Endodermal cell (in vitro differentiated cells): ENCODE results near the gene PRUNE2. TPM values are rescaled to one million over a fixed set of nuclear protein-coding genes. Genes with fewer than 3 reads are reported as not detected.
"Not testable (repeated sequence)": the region's sequence is repeated elsewhere in the genome, so short reads cannot be mapped to it uniquely, and the experiment has no call there.

Experiments used
- DNase-seq: peaks from one replicate; pipeline ENCODE4 v3.0.0-alpha.2; 2017
- H3K27ac ChIP-seq: 2 replicates; pipeline ENCODE4 v1.5.1; 2013; ENCODE audit warnings: mild to moderate bottlenecking, low read depth, low read length, moderate library complexity
- H3K27me3 ChIP-seq: 2 replicates; pipeline ENCODE4 v1.6.1; 2013; ENCODE audit warnings: mild to moderate bottlenecking, low read length, moderate library complexity; ENCODE audit not compliant: insufficient read depth, control insufficient read depth, poor library complexity, severe bottlenecking
- H3K36me3 ChIP-seq: 2 replicates; pipeline ENCODE4 v1.7.0; 2013; ENCODE audit warnings: mild to moderate bottlenecking, low read length, moderate library complexity; ENCODE audit not compliant: control insufficient read depth, insufficient read depth
- H3K4me1 ChIP-seq: one replicate; pipeline ENCODE4 v1.7.0; 2013; ENCODE audit warnings: low read length; ENCODE audit not compliant: control insufficient read depth, insufficient read depth
- H3K4me3 ChIP-seq: 2 replicates; pipeline ENCODE4 v1.5.1; 2013; ENCODE audit warnings: mild to moderate bottlenecking, low read length, moderate library complexity
- H3K9ac ChIP-seq: 2 replicates; pipeline ENCODE4 v1.6.1; 2013; ENCODE audit warnings: mild to moderate bottlenecking, low read length, moderate library complexity; ENCODE audit not compliant: poor library complexity, severe bottlenecking; ENCODE audit errors: extremely low read depth
- H3K9me3 ChIP-seq: 2 replicates; pipeline ENCODE4 v1.6.1; 2013; ENCODE audit warnings: mild to moderate bottlenecking, low read length, moderate library complexity; ENCODE audit not compliant: control insufficient read depth
- H3K27ac Mint-ChIP-seq: 2 replicates; pipeline ENCODE4 v1.8.0; 2020; ENCODE audit warnings: mixed read lengths
- H3K27me3 Mint-ChIP-seq: 2 replicates; pipeline ENCODE4 v1.8.0; 2021; ENCODE audit warnings: mild to moderate bottlenecking, mixed read lengths; ENCODE audit not compliant: insufficient read depth
- H3K36me3 Mint-ChIP-seq: 2 replicates; pipeline ENCODE4 v1.8.0; 2020; ENCODE audit warnings: low read depth, mixed read lengths
- H3K4me1 Mint-ChIP-seq: 2 replicates; pipeline ENCODE4 v1.8.0; 2020; ENCODE audit warnings: mixed read lengths
- H3K4me3 Mint-ChIP-seq: 2 replicates; pipeline ENCODE4 v1.8.0; 2020; ENCODE audit warnings: mild to moderate bottlenecking, moderate library complexity, mixed read lengths
- H3K9me3 Mint-ChIP-seq: 2 replicates; pipeline ENCODE4 v1.8.0; 2020; ENCODE audit warnings: mild to moderate bottlenecking, mixed read lengths
- WGBS, 2 experiments: methylation state at CpG; one replicate each; pipeline versions ENCODE4 v1.1.5 to v1.1.7; 2013; ENCODE audit warnings: missing lambda C conversion rate in 2 of 2, mixed read lengths in 1 of 2; ENCODE audit not compliant: insufficient coverage in 1 of 2, insufficient read length in 1 of 2; 5-methylcytosine and 5-hydroxymethylcytosine counted together
- total RNA-seq, 2 donors: library from RNA; stranded (reverse); fragmentation: NEBNext Ultra II Directional in 1 of 2; extraction: Animal tissue kit (Norgen Biotek cat#: 25700) in 1 of 2; gene quantifications; 2 replicates in 1 of 2; 3 replicates in 1 of 2; pipeline ENCODE4 v1.2.1, GENCODE V29; 2021
- TF ChIP-seq, protein P1 (sequence below): fragments of 200-600 bp; sonication (generic); conservative IDR thresholded peaks from 2 replicates; pipeline ENCODE4 v1.5.0; 2021; ENCODE audit warnings: antibody characterized with exemption, mild to moderate bottlenecking

The PRUNE2 gene
- total RNA-seq, 2 donors from 2014 or later: 4.1 to 6.8 TPM

DNA sequence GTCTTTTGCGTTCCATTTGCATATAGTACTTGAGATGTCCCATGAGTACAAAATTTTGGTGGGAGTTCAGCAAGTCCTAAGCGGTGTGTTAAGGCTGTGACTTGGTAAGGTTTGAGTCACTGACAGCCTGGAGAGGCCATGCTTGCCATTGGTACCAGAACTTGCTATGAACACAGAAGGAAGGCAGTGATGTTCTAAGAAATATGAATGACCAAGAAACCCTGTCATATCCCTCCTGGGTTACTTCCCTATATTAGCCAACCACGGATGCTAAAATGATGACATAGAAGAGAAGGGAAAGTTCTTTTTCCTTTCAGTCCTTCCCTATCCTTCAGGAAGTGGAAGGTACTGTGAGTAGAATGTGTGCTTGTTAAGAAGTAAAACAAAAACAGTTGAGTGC lies 310.3 kb downstream of the PRUNE2 start:
- Mint-ChIP-seq H3K27me3 (peaks cover 3% of the 10 kb centered on the region), H3K4me3 (no peak overlapping the region), H3K9me3 (no peaks in the 10 kb centered on the region), H3K36me3 (no peaks in the 10 kb centered on the region), H3K27ac (no peak overlapping the region), H3K4me1 (peaks cover 43% of the 10 kb centered on the region)
- Histone ChIP-seq H3K27ac (no peak overlapping the region), H3K4me3 (no peak overlapping the region), H3K4me1 (peaks cover 21% of the 10 kb centered on the region), H3K9ac (no peak overlapping the region), H3K9me3 (no peaks in the 10 kb centered on the region), H3K27me3 (no peaks in the 10 kb centered on the region), H3K36me3 (no peaks in the 10 kb centered on the region)
- WGBS, 2 experiments: 35 to 83% methylated on average over 1 to 3 of the region's 3 CpGs
- TF ChIP-seq, protein P1, sequence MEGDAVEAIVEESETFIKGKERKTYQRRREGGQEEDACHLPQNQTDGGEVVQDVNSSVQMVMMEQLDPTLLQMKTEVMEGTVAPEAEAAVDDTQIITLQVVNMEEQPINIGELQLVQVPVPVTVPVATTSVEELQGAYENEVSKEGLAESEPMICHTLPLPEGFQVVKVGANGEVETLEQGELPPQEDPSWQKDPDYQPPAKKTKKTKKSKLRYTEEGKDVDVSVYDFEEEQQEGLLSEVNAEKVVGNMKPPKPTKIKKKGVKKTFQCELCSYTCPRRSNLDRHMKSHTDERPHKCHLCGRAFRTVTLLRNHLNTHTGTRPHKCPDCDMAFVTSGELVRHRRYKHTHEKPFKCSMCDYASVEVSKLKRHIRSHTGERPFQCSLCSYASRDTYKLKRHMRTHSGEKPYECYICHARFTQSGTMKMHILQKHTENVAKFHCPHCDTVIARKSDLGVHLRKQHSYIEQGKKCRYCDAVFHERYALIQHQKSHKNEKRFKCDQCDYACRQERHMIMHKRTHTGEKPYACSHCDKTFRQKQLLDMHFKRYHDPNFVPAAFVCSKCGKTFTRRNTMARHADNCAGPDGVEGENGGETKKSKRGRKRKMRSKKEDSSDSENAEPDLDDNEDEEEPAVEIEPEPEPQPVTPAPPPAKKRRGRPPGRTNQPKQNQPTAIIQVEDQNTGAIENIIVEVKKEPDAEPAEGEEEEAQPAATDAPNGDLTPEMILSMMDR: peak; percentile 23
- DNase-seq: no peak

DNA sequence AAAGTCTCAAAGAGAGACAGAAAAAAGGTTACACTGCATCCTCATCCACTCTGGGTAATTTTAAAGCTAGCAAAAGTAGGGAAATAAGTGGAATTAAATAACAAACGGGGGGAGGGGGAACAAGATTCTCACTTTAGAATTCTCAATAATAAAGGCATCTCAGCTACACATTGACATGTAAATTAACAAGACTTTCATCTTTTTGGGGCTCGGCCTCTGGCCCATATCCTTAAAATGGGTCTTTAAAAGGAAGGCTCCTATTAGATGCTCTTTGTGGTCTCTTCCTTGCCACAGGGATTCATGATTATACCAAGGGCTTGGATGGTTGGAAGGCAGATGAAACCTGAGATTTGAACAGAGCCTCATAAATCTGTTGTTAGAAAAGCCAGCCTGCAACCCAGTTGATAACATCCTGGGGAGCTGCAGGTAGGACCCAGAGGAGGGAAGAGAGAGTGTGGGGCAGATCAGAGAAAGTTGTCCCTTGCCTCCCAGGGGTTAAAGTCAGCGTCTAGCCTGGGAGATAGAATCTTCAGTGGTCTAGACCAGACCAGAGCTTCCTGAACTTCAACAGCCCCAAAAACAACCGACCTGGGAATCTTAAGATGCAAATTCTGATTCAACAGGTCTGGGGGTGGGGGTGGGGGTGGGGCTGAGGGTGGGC lies 311.0 kb downstream of the PRUNE2 start:
- H3K27ac Mint-ChIP-seq: no peak overlapping the region
- H3K36me3 Mint-ChIP-seq: no peaks in the 10 kb centered on the region
- WGBS, 2 experiments: 31 to 41% methylated on average over 2 of the region's 4 CpGs
- Histone ChIP-seq H3K27me3 (no peaks in the 10 kb centered on the region), H3K27ac (no peak overlapping the region), H3K4me1 (peaks cover 21% of the 10 kb centered on the region), H3K9me3 (no peaks in the 10 kb centered on the region), H3K9ac (no peak overlapping the region), H3K36me3 (no peaks in the 10 kb centered on the region), H3K4me3 (no peak overlapping the region)
- H3K4me1 Mint-ChIP-seq: peaks cover 37% of the 10 kb centered on the region
- DNase-seq: peak; percentile 71
- no peaks in the 10 kb centered on the region for H3K9me3 Mint-ChIP-seq
- peaks cover 3% of the 10 kb centered on the region for H3K27me3 Mint-ChIP-seq
- TF ChIP-seq, protein P1: no peak
- no peak overlapping the region for H3K4me3 Mint-ChIP-seq

DNA sequence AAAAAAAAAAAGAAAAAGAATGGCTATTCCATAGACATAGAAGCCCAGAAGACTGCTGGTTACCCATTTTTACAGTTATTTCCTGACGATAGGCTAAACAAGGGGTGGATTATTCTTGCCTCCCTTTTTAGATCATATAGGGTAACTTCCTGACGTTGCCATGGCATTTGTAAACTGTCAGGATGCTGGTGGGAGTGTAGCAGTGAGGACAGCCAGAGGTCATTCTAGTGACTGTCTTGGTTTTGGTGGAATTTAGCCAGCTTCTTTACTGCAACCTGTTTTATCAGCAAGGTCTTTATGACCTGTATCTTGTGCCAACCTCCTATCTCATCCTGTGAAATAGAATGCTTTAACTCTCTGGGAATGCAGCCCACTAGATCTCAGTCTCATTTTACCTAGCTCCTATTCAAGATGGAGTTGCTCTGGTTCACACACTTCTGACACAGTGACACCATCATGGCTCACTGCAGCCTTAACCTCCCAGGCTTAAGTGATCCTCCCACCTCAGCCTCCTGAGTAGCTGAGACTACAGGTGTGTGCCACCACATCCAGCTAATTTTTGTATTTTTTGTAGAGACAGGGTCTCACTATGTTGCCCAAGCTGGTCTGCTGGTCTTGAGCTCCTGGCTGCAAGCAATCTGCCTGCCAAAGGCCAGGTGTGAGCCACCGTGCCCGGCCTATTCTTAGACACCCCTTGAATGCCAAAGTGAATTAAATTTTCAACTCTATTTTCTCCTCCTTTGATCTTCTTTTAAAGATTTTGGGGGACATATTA lies 311.8 kb downstream of the PRUNE2 start:
- H3K4me1 ChIP-seq: peaks cover 21% of the 10 kb centered on the region
- not testable (repeated sequence) for H3K36me3 ChIP-seq, H3K27ac ChIP-seq, H3K4me3 ChIP-seq, H3K9me3 ChIP-seq, H3K27ac Mint-ChIP-seq, DNase-seq, H3K9ac ChIP-seq, H3K4me3 Mint-ChIP-seq, H3K36me3 Mint-ChIP-seq, H3K27me3 Mint-ChIP-seq, H3K27me3 ChIP-seq, H3K9me3 Mint-ChIP-seq
- 68% methylated on average over 2 to 4 of the region's 4 CpGs for WGBS, 2 experiments
- H3K4me1 Mint-ChIP-seq: peaks cover 36% of the 10 kb centered on the region
